Stimulated activated CD4-positive, alpha-beta T cell treated with anti-CD3 and anti-CD28 coated beads, Interleukin-2, amount 100 ng/mL, for 48 hours (primary cell): ENCODE data around the gene FBXL17.
A peak's percentile ranks its signal among the peaks of the same experiment; 100 is the strongest.
"Not testable (repeated sequence)": the region's sequence is repeated elsewhere in the genome, so short reads cannot be mapped to it uniquely, and the experiment has no call there.

Experiments used
- DNase-seq, 2 donors: peaks; one replicate each; pipeline ENCODE4 v3.0.0-alpha.2; 2020

Gene FBXL17

GRCh38 chr5:108297042-108297601, 84.8 kb downstream of the FBXL17 start:
- DNase-seq = no peak

DNA sequence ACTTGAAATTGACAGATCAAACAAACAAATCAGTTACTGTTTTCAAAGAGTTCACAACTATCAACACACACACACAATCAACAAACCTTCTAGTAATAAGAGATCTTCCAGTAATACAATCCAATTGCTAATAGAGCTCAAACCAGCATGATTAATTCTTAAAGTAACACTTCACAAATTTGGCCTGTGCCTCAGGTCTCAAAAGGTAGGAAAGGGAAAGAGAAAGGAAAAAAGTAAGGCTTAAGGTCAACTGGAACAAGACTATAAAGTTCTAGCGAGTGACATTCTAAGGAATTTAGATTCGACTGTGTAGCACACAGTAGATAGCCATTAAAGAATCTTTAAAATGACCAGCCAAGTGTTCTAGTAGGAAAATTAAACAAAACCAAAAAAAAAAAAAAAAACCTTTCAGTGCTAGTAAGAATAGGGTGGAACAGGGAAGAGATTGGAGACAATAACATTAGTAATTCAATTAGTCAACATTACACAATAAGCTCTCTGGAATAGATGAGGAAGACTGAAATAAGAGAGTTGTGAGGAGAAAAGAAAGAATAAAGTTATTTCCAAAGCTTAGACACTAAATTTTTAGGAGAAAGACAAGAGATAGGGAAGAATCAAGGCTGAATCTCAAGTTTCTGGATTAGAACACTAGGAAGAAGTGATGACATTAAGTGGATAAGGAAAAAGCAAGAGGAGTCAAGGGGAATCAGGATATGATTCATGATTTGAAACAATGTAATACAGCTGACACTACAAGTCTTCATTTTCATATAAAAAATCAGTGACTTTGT, 86.1 kb downstream of the FBXL17 start:
- no peak for DNase-seq

DNA sequence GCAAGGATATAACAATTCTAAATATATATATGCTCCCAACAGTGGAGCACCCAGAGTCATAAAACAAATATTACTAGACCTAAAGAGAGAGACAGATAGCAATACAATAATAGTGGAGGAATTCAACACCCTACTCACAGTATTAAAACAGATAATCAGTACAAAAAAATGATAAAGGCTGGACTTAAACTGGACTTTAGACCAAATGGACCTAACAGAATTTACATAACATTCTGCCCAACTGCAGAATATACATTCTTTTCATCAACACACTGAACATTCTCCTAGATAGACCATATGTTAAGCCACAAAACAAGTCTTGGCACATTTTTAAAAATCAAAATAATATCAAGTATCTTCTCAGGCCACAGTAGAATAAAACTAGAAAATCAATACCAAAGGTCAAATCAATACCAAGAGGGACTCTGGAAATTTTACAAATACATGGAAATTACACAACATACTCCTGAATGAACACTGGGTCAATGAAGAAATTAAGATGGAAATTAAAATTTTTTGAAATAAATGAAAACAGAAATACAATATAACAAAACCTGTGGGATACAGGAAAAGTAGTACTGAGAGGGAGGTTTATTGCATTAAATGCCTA, 100.8 kb downstream of the FBXL17 start:
- DNase-seq = no peak

- no peak for DNase-seq
Observed at GRCh38 chr5:108280248-108280647, 101.7 kb downstream of the FBXL17 start.

GRCh38 chr5:108278285-108279240, 103.3 kb downstream of the FBXL17 start:
- no peak for DNase-seq

GRCh38 chr5:108276187-108277050, 105.5 kb downstream of the FBXL17 start:
- no peak for DNase-seq

- DNase-seq = not testable (repeated sequence)
Observed at GRCh38 chr5:108274080-108274479, 107.8 kb downstream of the FBXL17 start.

GRCh38 chr5:108271127-108271526, 110.8 kb downstream of the FBXL17 start:
- DNase-seq = no peak

DNA sequence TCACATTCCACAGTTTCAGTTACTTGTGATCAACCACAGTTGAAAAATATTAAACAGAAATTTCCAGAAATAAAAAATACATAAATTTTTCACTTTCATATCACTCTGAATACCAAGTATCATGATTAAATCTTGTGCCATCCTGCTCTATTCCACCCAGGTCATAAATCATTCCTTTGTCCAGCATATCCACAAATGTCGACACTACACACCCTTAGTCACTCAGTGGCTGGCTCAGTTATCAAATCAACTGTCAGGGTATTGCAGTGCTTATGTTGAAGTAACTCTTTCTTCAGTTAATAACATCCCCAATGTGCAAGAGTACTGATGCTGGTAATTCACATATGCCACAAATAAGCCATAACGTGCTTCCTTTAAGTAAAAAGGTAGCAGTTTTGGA, 115.7 kb downstream of the FBXL17 start:
- DNase-seq = no peak

- no peak for DNase-seq
Observed at GRCh38 chr5:108264533-108264932, 117.4 kb downstream of the FBXL17 start.

GRCh38 chr5:108263338-108263737, 118.6 kb downstream of the FBXL17 start:
- DNase-seq = no peak

DNA sequence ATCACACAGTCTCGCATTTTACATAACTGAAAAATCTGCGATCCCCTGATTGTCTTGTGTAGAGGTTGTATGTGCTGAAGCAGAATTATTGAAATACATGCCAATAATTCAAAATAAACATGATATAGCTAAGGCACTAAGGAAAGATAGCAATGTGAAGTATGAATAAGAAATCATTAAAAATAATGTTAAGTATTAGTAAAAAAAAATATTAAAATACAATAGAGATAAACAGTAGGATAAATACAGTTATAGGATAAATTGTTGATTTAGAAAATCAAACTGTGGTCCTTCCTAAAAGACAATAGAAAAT, 121.1 kb downstream of the FBXL17 start:
- DNase-seq = no peak

- DNase-seq = peak; percentile 59 to 63
Observed at GRCh38 chr5:108260117-108260857, 121.6 kb downstream of the FBXL17 start.

DNA sequence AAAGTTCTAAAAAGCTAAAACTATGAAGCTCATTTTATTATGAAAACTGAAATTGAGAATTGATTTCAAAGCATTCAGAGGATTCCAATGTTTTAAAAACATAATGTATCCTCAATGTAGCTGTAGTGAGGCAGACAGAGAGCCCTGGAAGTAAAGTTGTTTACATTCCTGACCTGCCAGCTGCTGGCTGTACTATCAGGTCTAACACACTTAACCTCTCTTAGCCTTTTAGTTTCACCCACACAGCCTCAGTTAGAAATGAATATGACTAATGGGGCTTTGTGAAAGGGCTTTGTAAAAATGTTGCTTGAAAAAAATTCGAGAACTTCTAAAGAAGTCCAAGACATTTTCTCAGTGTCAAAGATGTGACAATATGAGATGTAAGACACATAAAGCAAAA, 122.6 kb downstream of the FBXL17 start:
- DNase-seq = no peak

GRCh38 chr5:108257996-108258395, 123.9 kb downstream of the FBXL17 start:
- no peak for DNase-seq

- no peak for DNase-seq
Observed at GRCh38 chr5:108255468-108255867, 126.4 kb downstream of the FBXL17 start.

GRCh38 chr5:108251350-108251749, 130.5 kb downstream of the FBXL17 start:
- no peak for DNase-seq

GRCh38 chr5:108249785-108250426, 132.0 kb downstream of the FBXL17 start:
- DNase-seq = no peak

- no peak for DNase-seq
Observed at GRCh38 chr5:108249095-108249784, 132.7 kb downstream of the FBXL17 start.
